ENCODE data around the gene PALM.
A peak's percentile ranks its signal among the peaks of the same experiment; 100 is the strongest.

PALM gene

DNA sequence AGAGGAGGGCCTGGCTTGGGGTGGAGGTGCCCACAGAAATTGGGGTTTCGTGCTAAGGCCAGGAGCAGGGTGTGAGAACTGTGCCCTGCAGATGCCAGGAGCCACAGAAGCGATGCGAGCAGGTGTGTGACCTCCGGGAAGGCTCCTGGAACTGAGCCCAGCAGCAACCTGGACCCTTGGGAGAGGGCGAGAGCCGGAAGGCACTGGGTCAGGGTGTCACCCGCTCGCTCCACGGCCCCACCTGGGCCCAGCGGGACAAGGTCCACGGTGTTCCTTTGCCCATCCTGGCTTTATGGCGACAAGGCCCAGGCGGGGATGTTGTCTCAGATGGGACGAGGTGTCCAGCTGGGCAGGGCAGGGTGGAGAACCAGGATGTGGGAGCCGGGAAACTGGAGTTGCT, 46.3 kb downstream of the PALM start:
- no peak for DNase-seq

DNA sequence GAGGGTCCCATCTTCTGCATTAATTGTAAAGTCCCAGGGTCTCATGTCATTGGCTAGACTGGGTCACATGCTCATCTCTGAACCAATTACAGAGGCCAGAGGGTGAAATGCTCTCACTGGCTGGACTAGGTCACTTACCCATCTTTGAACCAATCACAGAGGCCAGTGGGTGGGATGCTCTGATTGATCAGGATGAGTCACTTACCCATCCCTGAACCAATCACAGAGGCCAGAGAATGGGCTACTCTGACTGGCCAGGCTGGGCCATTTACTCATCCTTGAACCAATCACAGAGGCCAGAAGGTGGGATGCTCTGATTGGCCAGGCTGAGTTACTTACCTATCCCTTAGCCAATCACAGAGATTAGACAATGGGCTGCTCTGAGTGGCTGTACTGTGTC, 47.5 kb downstream of the PALM start:
- DNase-seq: no peak

GRCh38 chr19:756821-757688, 48.3 kb downstream of the PALM start:
- no peak for DNase-seq

DNA sequence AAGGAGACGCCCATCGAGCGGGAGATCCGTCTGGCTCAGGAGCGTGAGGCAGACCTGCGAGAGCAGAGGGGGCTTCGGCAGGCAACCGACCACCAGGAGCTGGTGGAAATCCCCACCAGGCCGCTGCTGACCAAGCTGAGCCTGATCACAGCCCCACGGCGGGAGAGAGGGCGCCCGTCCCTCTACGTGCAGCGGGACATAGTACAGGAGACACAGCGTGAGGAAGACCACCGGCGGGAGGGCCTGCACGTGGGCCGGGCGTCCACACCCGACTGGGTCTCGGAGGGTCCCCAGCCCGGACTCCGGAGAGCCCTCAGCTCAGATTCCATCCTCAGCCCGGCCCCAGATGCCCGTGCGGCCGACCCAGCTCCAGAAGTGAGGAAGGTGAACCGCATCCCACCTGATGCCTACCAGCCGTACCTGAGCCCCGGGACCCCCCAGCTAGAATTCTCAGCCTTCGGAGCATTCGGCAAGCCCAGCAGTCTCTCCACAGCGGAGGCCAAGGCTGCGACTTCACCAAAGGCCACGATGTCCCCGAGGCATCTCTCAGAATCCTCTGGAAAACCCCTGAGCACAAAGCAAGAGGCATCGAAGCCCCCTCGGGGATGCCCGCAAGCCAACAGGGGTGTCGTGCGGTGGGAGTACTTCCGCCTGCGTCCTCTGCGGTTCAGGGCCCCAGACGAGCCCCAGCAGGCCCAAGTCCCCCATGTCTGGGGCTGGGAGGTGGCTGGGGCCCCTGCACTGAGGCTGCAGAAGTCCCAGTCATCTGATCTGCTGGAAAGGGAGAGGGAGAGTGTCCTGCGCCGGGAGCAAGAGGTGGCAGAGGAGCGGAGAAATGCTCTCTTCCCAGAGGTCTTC, 49.3 kb downstream of the PALM start:
- no peak for DNase-seq

DNA sequence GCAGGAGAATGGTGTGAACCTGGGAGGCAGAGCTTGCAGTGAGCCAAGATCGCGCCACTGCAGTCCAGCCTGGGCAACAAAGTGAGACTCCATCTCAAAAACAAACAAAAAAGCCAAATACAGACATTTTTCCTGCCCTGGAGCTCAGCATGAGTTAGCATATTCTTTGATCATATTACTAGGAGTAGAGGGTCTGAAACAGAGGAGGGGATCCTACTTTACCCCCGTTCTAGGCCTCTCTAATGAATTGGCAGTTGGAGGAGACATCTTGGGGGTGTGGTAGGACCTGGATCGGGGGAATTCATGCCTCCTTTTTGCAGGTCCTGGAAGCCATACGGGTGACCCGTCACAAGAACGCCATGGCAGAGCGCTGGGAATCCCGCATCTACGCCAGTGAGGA, 54.4 kb downstream of the PALM start:
- no peak for DNase-seq

DNA sequence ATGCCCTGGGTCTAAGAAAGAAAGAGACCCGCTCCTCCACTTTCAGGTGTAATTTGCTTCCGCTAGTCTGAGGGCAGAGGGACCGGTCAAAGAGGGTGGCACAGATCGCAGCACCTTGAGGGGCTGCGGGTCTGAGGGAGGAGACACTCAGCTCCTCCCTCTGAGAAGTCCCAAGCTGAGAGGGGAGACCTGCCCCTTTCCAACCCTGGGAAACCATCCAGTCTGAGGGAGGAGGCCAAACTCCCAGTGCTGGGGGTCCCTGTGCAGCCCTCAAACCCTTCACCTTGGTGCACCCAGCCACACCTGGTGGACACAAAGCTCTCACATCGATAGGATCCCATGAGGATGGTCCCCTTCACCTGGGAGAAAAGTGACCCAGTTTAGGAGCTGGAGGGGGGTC, 55.1 kb downstream of the PALM start:
- no peak for DNase-seq

GRCh38 chr19:764301-764700, 55.6 kb downstream of the PALM start:
- no peak for DNase-seq

- no peak for DNase-seq
These were observed 56.5 kb downstream of the PALM start for GRCh38 chr19:765179-765738.

GRCh38 chr19:768424-768823, 59.7 kb downstream of the PALM start:
- no peak for DNase-seq

- no peak for DNase-seq
These were observed 60.9 kb downstream of the PALM start for GRCh38 chr19:769616-770015.

GRCh38 chr19:771332-771785, 62.6 kb downstream of the PALM start:
- DNase-seq: peak; percentile 26

- DNase-seq: no peak
These were observed 63.3 kb downstream of the PALM start for GRCh38 chr19:772063-772462.

DNA sequence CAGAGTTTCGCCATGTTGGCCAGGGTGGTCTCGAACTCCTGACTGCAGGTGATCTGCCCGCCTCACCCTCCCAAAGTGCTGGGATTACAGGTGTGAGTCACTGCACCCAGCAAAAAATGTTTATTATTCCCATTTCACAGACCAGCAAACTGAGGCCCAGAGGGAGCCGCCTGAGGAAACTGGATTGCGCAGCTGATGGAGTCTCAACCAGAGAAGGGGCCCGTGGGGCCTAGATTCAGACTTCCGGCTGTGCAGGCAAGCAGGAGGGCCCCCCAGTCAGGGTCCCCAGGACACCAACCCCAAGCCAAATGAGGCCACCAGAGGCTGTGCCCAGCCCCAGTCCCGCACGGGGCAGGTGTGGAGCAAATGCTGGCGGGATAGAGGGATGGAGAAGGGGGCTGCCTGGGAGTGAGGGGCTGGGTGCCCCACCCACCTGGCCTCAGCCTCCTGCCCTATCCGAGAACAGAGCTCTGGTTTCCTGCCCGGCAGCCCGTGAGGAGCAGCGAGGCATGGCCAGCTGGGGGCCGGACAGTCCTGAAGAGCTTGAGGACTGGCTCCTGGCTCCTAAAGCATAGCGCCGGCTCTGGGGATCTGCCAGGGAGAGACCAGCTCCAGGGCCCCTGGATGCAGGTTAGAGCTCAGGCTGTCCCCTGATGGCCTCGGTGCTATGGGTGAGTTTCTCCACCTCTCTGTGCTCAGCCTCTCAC, 64.1 kb downstream of the PALM start:
- DNase-seq: no peak

DNA sequence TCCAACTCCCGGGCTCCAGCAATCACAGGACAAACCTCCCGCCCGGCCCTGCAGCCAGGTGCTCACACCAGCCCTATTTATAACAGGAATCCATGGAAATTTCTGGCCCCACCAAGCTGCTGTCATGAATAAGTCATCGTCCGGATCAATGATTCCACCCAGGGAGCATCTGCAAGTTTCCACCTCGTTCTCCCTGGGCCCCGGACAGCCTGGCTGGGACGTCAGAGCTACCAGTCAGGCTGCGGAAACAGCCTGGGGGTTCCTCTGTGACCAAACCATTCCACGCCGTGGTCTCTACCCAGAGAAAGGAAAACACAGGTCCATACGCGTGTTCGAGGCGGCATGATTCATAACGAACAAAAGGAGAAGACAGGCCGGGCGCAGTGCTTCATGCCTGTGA, 67.8 kb downstream of the PALM start:
- DNase-seq: no peak

- no peak for DNase-seq
These were observed 70.3 kb downstream of the PALM start for GRCh38 chr19:778910-779653.

GRCh38 chr19:780935-781334, 72.2 kb downstream of the PALM start:
- DNase-seq: no peak

DNA sequence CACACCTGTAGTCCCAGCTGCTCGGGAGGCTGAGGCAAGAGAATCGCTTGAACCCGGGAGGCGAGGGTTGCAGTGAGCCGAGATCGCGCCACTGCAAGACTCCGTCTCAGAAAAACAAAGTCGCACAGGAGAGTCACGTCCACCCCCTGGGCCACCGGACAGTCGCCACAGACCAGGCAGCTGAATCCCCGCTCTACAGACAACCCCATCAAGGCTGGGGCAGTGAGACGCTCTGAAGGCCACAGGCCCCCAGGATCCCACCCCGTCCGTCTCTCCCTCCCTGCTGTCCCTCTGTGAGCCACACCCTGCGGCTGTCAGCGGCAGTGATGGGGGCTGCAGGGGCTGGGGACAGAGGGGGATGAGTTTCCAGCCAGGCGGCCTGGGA, 73.1 kb downstream of the PALM start:
- DNase-seq: no peak

GRCh38 chr19:782185-782877, 73.6 kb downstream of the PALM start:
- no peak for DNase-seq

- no peak for DNase-seq
These were observed 74.3 kb downstream of the PALM start for GRCh38 chr19:782878-783668.

GRCh38 chr19:784541-784940, 75.8 kb downstream of the PALM start:
- no peak for DNase-seq

DNA sequence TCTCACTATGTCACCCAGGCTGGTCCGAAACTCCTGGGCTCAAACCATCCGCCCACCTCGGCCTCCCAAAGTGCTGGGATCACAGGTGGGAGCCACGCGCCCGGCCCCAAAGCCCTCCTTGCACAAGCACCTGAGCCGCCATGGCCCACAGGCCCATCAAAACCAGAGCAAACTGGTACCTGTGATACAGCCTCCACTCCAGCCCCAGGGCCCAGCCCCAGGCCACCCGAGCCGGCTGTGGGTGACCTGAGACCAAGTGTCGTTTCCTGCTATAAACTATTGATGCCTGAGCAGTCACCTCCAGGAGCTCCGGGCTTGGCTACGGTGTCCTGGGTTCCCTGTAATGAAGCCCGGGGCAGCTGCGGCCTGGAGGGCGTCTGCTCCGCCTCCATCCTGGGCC, 78.8 kb downstream of the PALM start:
- no peak for DNase-seq
